MM.1S (cell line): ENCODE data around the gene GTPBP6.

Source experiments
- DNase-seq: peaks from one replicate; pipeline ENCODE4 v3.0.0-alpha.2; 2015
- H2AFZ ChIP-seq: fragments of 300-600 bp; sonication (generic); 2 replicates; pipeline ENCODE4 v1.6.0; 2016; ENCODE audit warnings: antibody characterized with exemption, low read length
- H3F3A ChIP-seq: fragments of 300-600 bp; sonication (generic); 2 replicates; pipeline ENCODE4 v1.6.1; 2016; ENCODE audit warnings: mild to moderate bottlenecking, antibody characterized with exemption, low read length, moderate library complexity, mixed read lengths; ENCODE audit not compliant: insufficient read depth
- H3K27ac ChIP-seq: fragments of 300-600 bp; sonication (generic); 2 replicates; pipeline ENCODE4 v1.5.1; 2016; ENCODE audit warnings: mild to moderate bottlenecking, low read length
- H3K27me3 ChIP-seq: fragments of 300-600 bp; sonication (generic); replicated peaks from 2 replicates; pipeline ENCODE4 v1.6.0; 2016; ENCODE audit warnings: low read length; ENCODE audit not compliant: insufficient read depth
- H3K36me3 ChIP-seq: fragments of 300-600 bp; sonication (generic); replicated peaks from 2 replicates; pipeline ENCODE4 v1.6.1; 2016; ENCODE audit warnings: mild to moderate bottlenecking, low read length, mixed read lengths; ENCODE audit not compliant: insufficient read depth
- H3K4me1 ChIP-seq: fragments of 300-600 bp; sonication (generic); 2 replicates; pipeline ENCODE4 v1.6.1; 2016; ENCODE audit warnings: low read length, mixed read lengths
- H3K4me2 ChIP-seq: fragments of 300-600 bp; sonication (generic); 2 replicates; pipeline ENCODE4 v1.6.0; 2016; ENCODE audit warnings: low read depth, low read length
- H3K4me3 ChIP-seq: fragments of 300-600 bp; sonication (generic); 2 replicates; pipeline ENCODE4 v1.5.1; 2016; ENCODE audit warnings: low read length, mixed read lengths
- H3K79me2 ChIP-seq: fragments of 300-600 bp; sonication (generic); 2 replicates; pipeline ENCODE4 v1.6.1; 2016; ENCODE audit warnings: mixed run types, low read length, mixed read lengths
- H3K9ac ChIP-seq: fragments of 300-600 bp; sonication (generic); 2 replicates; pipeline ENCODE4 v1.6.1; 2016; ENCODE audit warnings: low read length, mixed read lengths
- H3K9me2 ChIP-seq: fragments of 300-600 bp; sonication (generic); replicated peaks from 2 replicates; pipeline ENCODE4 v1.6.1; 2016; ENCODE audit warnings: mild to moderate bottlenecking, low read length, mixed read lengths; ENCODE audit not compliant: insufficient read depth
- H3K9me3 ChIP-seq: fragments of 300-600 bp; sonication (generic); replicated peaks from 2 replicates; pipeline ENCODE4 v1.6.1; 2016; ENCODE audit warnings: mild to moderate bottlenecking, low read length, mixed read lengths; ENCODE audit not compliant: insufficient read depth
- H4K20me1 ChIP-seq: fragments of 300-600 bp; sonication (generic); 2 replicates; pipeline ENCODE4 v1.6.1; 2016; ENCODE audit warnings: mild to moderate bottlenecking, low read length, moderate library complexity, mixed read lengths; ENCODE audit not compliant: insufficient read depth
- CTCF ChIP-seq: fragments of 300-600 bp; sonication (generic); IDR thresholded peaks from 2 replicates; pipeline ENCODE4 v1.5.1; 2016; ENCODE audit warnings: antibody characterized with exemption, low read length, mixed read lengths
- EZH2 ChIP-seq: fragments of 300-600 bp; sonication (generic); optimal IDR thresholded peaks from 2 replicates; pipeline ENCODE3; 2017; ENCODE audit warnings: low read depth, mild to moderate bottlenecking, antibody characterized with exemption, low read length, mixed read lengths
- EZH2phosphoT487 ChIP-seq: fragments of 300-600 bp; sonication (generic); IDR thresholded peaks from 2 replicates; pipeline ENCODE4 v1.6.1; 2018; ENCODE audit warnings: antibody characterized with exemption, low read length

Gene GTPBP6

GRCh38 chrX:292900-293897 is 25.4 kb downstream of the GTPBP6 start:
- Histone ChIP-seq H2AFZ (no peak overlapping the region), H3K4me1 (no peaks in the 10 kb centered on the region), H3K4me3 (no peak overlapping the region), H3K9me3 (no peaks in the 10 kb centered on the region), H3K27ac (no peak overlapping the region), H3K9me2 (no peaks in the 10 kb centered on the region), H4K20me1 (no peaks in the 10 kb centered on the region), H3K9ac (no peak overlapping the region), H3F3A (no peaks in the 10 kb centered on the region), H3K27me3 (no peaks in the 10 kb centered on the region), H3K4me2 (no peak overlapping the region), H3K79me2 (no peaks in the 10 kb centered on the region), H3K36me3 (no peaks in the 10 kb centered on the region; the same call in 1 of the 2 replicates)
- no peak for TF ChIP-seq CTCF
- no peak for TF ChIP-seq EZH2
- no peak for TF ChIP-seq EZH2phosphoT487
- DNase-seq: no peak

GRCh38 chrX:291411-291901 is 27.1 kb downstream of the GTPBP6 start:
- Histone ChIP-seq H3F3A (no peaks in the 10 kb centered on the region), H3K27ac (no peak overlapping the region), H3K4me3 (no peak overlapping the region), H3K9ac (no peak overlapping the region), H3K36me3 (no peaks in the 10 kb centered on the region; the same call in 1 of the 2 replicates), H2AFZ (no peak overlapping the region), H3K79me2 (0 out of 2 replicates have a peak, but pooled peaks cover 3% of the 10 kb centered on the region), H4K20me1 (no peaks in the 10 kb centered on the region), H3K9me2 (no peaks in the 10 kb centered on the region), H3K4me1 (no peaks in the 10 kb centered on the region), H3K4me2 (no peak overlapping the region), H3K9me3 (no peaks in the 10 kb centered on the region), H3K27me3 (no peaks in the 10 kb centered on the region)
- no peak for DNase-seq
- no peak for TF ChIP-seq EZH2phosphoT487
- no peak for TF ChIP-seq CTCF
- no peak for TF ChIP-seq EZH2

- no peak overlapping the region for H2AFZ ChIP-seq
- H3K4me3 ChIP-seq: no peak overlapping the region
- H3K36me3 ChIP-seq: no peaks in the 10 kb centered on the region; the same call in 1 of the 2 replicates
- H3F3A ChIP-seq: no peaks in the 10 kb centered on the region
- H3K79me2 ChIP-seq: 0 out of 2 replicates have a peak, but pooled peaks cover 3% of the 10 kb centered on the region
- H3K9ac ChIP-seq: no peak overlapping the region
- H3K9me3 ChIP-seq: no peaks in the 10 kb centered on the region
- no peaks in the 10 kb centered on the region for H3K9me2 ChIP-seq
- TF ChIP-seq EZH2phosphoT487 (no peak), CTCF (no peak), EZH2 (no peak)
- H4K20me1 ChIP-seq: no peaks in the 10 kb centered on the region
- DNase-seq: no peak
- no peak overlapping the region for H3K4me2 ChIP-seq
- no peaks in the 10 kb centered on the region for H3K4me1 ChIP-seq
- no peaks in the 10 kb centered on the region for H3K27me3 ChIP-seq
- no peak overlapping the region for H3K27ac ChIP-seq
Measured at GRCh38 chrX:290476-291166, 28.0 kb downstream of the GTPBP6 start.
